Right renal cortex interstitium (tissue), 3 donors: Measurements from ENCODE around the gene RND2. TPM values are rescaled to one million over a fixed set of nuclear protein-coding genes. Genes with fewer than 3 reads are reported as not detected.

Experiments
- DNase-seq, 3 donors: peaks; one replicate each; pipeline ENCODE4 v3.0.0-alpha.2; 2013; ENCODE audit warnings: low read depth in 3 of 3, low spot score in 2 of 3
- polyA plus RNA-seq, 3 donors: library from polyadenylated mRNA; unstranded; fragments of 120-200 nt; gene quantifications; one replicate each; pipeline ENCODE4 v1.2.1, GENCODE V29; 2013; ENCODE audit not compliant: insufficient read length in 3 of 3

Gene RND2
- polyA plus RNA-seq, 3 donors = 3.1 to 4.0 (median 3.5) TPM

DNA sequence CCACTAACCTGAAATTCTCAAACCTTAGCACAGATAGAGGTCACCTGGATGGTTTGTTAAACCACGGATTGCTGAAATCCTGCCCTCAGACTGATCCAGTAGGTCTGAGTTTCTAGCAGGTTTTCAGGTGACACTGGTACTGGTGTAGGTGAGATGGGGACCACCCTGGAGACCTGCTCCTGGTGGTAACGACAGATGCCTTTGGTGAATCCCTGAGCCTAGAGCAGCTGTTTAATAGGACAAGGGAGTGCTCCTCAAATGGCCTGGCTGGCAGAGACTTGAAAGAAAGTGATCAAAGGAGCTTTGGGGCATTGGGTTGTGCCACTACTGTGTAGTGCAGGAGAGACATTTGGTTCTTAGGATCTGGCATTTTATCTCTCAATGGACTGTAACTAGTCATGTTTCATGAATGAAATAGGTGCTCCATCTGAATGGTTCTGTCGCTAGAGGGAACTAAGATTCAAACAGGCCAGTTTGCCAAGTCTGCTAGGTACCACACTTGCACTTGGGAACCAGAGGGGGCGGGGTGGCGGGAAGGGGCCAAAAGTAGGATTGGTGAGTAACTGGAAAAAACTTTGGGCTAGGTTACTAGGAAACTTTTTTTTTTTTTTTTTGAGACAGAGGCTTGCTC, 21.4 kb upstream of the RND2 start:
- DNase-seq = no peak

DNA sequence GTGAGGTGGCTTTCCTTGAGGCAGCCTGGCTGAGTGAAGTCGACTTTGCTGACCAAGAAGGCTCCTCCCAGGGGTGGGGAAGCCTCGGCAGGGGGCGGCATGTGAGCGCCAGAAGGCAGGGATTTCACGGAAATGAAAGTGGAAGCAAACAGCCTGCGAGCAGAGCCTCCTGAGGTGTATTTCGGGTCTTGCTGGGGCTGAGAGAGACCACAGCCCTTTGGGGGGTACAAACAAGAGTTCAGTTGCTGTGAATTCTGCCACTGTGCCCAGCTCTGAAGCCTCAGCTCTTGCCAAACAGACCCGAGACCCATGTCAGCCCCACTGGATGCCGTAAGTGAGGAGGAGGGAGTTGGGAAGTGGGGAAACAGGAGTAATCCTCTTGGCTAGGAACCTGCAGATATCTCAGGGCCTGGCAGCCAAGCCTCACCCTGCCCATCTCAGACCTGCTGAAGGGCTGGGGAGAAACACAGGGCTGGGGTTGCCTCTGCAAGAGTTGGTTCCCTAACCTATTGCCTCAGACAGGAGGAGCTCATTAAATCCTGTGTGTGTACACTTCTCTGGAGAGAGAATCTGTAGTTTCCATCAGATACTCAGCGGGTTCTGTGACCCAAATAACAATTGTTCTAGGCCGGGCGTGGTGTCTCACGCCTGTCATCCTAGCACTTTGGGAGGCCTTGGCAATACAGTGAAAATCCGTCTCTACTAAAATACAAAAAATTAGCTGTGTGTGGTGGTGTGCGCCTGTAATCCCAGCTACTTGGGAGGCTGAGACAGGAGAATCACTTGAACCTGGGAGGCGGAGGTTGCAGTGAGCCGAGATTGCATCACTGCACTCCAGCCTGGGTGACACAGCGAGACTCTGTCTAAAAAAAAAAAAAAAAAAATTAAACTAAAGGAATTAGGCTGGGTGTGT, 18.1 kb upstream of the RND2 start, which contains the start of gene IFI35:
Gene IFI35, plus strand, starts transcription at position 146 of the 913 bp plus-strand sequence. Its CDS starts 164 bp downstream, at position 310.
- peak in 1 of 3 donors; percentile 39 for DNase-seq

DNA sequence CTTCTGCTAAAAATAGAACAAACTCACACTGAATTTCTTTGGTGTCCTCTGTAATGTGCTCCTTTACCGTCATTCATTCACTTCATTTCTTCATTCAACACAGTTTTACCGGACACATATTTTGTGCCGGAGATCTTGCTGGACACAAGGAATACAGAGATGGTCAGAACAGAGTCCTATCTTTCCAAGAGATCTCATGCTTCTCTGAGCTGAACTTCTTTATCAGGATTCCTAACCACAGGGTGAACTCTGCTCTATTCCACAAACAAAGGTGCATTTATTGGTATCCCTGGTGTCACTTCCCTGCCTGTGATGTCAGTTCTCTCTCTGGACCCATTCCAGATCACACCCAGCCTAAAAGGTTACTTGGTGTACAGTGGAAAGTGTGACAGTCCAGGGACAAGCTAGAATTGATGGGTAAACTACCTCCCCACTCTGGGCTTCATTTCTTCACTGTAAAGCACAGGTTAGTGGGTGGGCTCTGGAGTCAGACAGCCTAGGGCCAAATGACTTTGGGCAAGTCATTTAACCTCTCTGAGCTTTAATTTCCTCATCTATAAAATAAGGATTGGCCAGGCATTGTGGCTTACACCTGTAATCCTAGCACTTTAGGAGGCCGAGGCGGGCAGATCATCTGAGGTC, 14.2 kb upstream of the RND2 start:
- DNase-seq = no peak

DNA sequence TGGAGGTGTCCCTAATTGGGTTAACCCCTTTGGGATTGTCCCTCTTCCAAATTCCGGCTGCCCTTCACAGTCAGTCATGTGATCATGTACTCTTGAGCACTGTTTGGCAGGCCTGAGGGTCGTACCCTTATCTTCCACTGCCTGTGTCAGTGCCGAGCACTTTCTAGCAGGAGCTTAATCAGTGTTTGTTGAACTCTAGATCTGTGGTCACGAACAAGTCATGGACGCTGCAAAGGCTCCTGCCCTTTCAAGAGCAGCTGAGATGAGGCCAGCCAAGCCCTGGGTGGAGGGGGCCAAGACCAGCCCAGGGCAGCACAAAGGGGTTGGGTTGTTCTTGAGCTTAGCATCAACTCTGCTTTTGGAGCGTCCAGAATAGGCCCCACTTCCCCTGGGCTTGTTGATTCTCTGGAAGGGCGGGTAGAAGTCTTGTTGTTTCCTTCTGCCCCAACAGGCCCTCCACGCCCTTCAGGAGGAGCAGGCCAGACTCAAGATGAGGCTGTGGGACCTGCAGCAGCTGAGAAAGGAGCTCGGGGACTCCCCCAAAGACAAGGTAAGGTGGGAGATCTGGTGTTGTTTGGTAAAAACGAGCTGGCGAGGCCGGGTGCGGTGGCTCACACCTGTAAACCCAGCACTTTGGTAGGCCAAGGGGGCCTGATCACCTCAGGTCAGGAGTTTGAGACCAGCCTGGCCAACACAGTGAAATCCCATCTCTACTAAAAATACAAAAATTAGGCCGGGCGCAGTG, 13.1 kb upstream of the RND2 start:
- DNase-seq = no peak

DNA sequence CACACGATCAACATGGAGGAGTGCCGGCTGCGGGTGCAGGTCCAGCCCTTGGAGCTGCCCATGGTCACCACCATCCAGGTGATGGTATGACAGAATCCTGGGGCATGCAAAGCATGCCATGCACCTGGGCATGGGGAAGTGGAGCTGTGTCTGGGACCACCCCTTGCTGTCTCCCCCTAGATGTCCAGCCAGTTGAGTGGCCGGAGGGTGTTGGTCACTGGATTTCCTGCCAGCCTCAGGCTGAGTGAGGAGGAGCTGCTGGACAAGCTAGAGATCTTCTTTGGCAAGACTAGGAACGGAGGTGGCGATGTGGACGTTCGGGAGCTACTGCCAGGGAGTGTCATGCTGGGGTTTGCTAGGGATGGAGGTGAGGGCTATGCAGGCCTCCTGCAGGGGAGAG, 11.7 kb upstream of the RND2 start:
- no peak for DNase-seq

DNA sequence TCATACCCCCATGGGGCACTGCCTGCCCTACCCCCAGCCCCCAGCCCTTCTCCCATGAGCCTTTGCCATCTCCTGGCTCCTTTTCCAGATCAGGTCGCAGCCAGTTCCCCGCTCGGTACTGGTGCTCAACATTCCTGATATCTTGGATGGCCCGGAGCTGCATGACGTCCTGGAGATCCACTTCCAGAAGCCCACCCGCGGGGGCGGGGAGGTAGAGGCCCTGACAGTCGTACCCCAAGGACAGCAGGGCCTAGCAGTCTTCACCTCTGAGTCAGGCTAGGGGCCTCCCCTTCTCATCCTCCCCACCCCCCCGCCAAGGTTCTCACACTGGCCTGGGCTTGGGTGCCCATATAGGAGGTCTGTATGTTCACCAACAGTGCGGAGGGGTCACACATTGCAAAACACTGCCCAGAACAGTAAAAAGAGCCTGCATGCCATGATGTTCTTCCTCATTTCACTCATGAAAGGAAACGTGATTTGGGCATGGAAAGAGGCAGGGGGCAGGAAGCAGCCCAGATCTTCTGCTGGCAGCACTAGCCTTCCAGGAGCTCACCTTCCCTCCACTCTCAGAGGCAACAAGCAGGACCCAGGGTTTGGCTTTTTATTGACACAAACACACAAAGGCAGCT, 10.9 kb upstream of the RND2 start:
- no peak for DNase-seq

DNA sequence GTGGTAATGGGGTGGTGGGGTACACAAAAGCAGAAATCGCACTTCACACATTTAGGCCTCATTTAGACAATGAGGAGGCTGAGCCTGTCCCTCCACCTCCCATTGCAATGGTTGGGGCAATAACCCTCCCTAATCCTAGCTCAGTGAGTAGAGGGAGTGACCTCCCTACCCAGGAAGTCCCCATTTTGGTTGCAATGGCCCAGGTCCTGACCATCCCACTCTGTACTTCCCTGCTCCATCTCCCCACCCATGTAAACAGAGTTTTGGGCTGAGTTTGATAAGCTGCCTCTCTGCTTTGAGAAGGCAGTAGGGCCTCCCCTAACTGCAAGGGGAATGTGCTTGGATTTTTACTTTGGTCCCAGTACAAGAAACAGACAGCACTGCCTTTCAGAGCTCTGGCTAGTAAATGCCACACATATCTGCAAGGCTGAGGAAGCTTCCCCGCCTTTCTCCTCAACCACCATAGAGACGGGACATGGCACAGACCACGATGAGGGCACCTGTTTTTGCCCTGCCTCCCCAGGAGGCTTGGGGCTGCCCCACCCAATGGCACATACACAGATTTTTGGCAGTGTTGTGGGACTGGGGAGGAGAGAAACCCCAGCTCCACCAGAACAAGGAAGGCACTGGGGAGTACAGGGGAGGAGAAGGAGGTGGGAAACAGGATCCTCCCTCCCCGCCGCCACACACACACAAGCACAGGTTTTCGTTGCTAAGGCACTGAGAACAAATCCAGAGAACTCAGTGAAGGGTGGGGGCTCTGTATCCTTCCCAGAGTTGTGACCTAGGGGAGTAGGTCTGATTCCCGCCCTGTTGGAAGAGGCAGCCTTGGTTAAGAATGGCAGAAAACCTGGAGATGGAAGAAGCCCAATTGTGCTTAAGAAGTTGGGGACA, 10.1 kb upstream of the RND2 start:
- no peak for DNase-seq

DNA sequence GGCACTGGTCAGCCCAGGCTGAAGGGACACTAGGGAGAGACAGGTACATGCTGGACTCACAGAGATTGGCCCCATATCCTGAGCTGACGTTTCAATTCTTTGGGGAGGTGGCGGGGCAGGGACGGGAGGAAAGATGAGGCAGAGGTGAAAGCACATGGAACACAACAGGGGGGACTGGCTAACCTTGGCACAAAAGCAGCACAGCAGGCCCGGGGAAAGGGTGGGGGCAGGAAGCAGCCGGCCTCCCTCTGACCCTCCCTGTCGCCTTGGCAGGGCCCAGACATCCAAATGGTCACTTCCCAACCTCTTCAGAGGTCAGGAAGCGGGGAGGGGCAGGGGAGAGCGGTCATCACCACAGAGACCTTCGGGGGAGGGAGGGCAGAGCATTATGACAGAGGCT, 9.5 kb upstream of the RND2 start:
- no peak for DNase-seq

DNA sequence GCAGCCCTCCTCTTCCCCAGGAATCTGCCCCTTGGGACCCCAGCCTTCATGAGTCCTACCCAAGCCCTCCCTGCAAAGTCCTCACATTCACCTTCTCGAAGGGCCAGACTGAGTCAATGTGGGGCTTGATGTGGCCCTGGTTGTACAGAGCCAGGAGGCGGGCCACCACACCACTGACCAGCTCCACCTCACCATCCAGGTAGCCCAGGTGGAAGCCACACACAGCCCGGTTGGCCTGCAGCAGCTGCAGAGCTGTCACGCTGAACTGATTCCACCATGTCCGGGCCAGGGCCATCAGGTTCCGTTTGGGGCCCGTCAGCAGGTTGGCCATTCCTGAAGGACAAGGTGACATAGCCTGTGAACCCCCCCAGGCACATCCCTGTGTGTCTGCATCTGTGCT, 8.8 kb upstream of the RND2 start:
- no peak for DNase-seq

DNA sequence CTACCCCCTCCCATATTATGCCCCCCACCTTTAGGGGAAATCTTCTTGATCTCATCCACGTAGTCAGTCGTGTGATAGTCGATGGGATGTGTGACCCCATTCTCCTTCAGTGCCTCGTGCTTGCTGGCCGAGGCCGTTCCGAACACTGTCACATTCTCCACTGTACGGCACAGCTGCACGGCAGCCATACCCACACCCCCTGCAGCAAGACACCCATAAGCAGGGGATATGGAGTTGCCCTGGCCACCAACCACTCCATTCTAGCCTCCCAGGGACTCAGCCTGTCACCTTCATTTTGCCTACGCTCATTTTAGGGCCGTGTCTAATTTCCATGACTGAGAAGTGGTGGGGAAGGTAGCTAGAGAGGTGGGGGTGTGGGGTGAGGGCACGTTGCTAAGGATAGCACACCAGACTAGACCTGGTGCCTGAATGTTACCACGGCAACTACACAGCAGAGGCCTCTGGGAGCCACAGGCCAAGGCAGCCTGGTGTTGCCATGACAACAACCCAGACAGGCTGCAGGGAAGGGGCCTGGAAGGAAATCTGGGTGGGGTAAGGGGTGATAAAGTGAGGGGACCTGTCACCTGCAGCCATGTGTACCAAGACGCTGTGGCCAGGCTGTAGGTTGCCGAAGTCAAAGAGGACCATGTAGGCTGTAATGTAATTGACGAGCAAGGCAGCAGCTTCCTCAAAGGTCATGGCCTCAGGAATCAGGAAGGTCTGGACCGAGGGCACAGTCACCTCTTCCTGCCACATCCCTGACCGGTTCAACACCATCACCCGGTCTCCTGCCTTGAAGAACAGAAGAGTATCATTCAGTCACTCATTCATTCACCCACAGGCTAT, 6.8 kb upstream of the RND2 start:
- no peak for DNase-seq

DNA sequence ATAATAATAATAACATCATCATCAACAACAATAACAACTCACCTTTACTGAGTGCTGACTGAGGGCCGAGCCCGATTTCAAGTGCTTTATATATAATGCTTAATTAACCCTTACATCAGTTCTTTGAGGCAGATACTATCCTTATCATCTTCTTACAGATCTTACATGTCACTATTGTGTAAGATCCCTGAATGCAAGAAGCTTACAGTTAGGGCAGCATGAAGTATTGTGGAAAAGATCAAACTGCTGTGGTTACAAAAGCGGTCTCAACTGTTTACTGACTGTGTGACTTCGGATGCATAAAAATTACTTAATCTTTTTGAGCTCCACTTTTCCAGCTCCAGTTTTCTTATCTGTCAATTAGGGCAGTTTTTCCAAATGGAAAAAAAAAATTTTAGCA, 6.1 kb upstream of the RND2 start:
- no peak for DNase-seq

DNA sequence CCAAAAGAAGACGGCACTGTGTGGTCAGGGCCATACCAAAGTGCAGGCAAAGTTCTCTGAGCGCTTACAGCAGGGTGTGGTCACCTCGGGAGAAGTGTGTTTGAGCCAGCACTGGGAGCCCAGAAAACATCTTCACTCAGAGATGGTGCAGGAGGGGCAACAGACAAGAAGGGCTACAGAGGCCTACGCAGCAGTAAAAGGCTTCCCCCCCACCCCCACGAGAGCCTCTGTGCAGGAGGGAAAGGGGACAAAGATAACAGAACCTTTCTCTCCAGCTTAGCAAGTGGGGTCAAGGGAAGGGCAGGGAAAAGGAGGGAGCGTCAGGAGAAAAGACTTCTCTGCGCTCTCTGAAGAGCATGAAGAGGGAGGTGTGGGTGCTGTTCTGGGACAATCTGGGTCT, 5.6 kb upstream of the RND2 start:
- DNase-seq = no peak

DNA sequence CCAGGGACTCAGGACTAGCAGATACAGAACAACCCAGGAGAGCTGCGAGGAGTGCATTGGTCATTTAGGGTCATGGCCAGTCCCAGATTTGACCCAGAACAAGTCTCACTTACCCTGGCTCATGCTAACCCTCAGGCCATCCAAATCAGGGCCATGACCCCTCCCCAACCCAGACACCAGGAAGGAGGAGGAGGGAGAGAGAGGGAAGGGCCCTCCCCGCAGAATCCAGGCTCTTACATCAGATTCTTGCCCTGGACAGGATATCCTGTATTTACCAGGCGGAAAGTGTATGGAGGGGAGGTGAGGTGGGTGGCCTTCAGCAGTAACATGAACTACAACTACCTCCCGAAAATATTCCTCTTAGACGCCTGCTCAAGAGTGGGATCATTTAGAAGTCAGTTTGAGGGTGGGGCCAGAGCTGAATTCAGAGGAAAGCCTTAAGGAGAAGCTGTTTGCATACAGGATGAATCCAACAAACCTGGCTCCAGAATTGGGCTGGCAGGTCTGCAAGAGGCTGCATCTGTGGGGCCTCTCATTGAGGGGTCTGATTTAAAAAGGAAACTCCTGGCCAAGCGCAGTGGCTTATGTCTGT, 4.9 kb upstream of the RND2 start:
- DNase-seq = no peak

DNA sequence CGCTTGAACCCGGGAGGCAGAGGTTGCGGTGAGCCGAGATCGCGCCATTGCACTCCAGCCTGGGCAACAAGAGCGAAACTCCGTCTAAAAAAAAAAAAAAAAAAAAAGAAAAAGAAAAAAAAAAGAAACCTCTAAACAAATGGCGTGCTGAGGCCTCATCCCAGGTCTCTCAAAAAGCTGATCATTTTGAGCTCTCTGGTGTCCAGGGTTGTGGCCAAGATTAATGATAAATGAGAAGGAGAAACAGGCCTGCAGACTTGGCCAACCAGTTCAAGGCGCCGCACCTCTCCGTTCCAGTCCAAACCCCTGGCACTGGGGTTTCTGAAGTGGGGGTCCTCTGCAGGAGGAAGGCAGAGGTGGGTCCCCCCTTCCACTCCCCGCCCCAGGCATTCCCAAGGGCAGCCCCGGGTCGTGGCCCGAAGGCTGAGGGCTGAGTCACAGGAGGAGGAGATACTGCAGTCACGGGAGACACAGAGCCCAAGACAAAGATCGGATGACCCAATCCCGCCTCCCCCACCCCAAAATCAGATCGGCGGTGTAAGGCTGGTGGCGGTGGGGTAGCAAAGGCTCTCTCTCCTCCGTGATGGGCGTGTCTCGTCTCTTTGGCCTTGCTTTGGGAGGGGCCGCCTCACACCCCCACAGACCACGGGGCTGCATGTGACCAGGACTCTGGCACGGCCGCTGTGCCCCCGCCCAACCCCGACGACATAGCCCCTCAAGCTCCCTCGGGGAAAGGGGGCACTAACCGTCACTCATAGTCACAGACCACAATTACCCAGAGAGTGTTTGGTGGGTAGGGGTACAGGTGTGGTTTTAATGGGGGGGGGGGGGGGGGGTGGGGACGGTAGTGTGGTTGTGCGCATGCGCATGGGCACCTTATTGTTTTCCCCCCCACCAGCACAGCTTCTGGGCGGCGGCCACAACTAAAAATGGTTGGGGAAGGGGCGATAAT, 4.0 kb upstream of the RND2 start:
- no peak for DNase-seq

DNA sequence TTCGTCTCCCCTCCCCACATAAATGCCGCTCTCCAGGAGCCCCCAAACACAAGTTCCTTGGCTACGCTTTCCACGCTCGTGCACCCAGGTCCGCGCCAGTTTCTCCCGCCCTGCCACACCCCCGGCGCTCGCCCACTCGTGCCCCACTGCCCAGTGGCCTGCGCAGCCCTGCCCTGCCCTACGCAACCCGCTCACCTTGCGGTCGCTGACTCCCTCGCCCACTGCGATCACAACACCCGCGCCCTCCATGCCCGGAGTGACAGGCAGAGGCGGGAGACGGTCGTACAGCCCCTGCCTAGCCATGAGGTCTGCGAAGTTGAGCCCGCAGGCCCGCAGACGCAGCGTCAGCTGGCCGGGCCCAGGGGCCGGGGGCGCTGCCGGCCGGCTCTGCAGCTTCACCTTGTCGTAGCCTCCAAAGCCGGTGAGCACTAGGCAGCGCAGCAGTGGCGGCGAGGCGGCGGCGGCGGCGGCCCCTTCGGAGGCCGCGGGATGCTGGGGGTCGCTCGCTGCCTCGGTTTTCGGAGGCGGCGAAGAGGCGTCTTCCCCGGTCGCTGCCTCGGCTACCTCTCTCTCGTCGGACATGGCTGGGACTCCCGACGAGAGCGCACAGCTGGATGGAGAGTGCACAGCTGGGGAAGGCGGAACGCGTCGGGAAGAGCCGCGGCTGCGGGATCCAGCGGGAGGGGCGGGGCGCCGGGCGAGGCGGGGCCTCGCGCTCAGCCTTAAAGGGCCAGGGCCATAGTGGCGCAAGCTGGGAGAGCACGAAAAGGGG, 3.1 kb upstream of the RND2 start, which contains the start of gene VAT1:
Gene VAT1, minus strand, starts transcription at position 645 of the 772 bp plus-strand sequence. Its CDS starts 63 bp downstream, at position 582.
- peak in 1 of 3 donors; percentile 66 for DNase-seq

DNA sequence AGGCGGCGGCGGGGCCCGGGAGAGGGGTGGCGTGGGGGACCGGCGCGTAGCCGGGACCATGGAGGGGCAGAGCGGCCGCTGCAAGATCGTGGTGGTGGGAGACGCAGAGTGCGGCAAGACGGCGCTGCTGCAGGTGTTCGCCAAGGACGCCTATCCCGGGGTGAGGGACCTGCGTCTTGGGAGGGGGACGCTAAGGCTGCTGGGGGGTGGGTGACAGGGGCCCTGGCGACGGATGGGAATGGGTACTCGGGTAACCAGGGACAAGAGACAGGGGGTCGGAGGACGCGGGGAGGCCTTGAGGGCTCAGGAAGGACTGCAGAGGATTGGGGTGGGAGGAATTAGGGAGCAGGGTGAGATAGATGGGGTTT, 243 bp downstream of the RND2 start:
- no peak for DNase-seq
